HEK293 (cell line): ENCODE results near the gene ABHD3.

Experiments used
- CTCF ChIA-PET: fragments of 350-600 bp; formaldehyde crosslinking; extraction: SDS; loops from one replicate; lab custom pipeline; 2021; ENCODE audit warnings: antibody characterized with exemption; lab: Yijun Ruan, JAX
- POLR2A ChIA-PET: fragments of 300-600 bp; formaldehyde crosslinking; extraction: SDS; loops from one replicate; lab custom pipeline; 2020; ENCODE audit warnings: antibody characterized with exemption, inconsistent platforms; lab: Yijun Ruan, JAX
- H3K27ac ChIP-seq: fragments of 200-500 bp; sonication (Bioruptor generic); 2 replicates; pipeline ENCODE4 v1.5.1; 2014; ENCODE audit warnings: low read depth, low read length, control low read depth, inconsistent platforms; ENCODE audit errors: extremely low read depth
- H3K36me3 ChIP-seq, 2 experiments: fragments of 200-500 bp in 1 of 2; sonication (Bioruptor generic) in 1 of 2; 1 replicate in 1 of 2; 2 replicates in 1 of 2; pipeline ENCODE4 v1.5.1; 2014 to 2017; ENCODE audit warnings: inconsistent platforms in 2 of 2, low read length in 2 of 2; ENCODE audit not compliant: control insufficient read depth in 2 of 2, insufficient read depth in 1 of 2
- H3K4me1 ChIP-seq: fragments of 200-500 bp; sonication (Bioruptor generic); 2 replicates; pipeline ENCODE4 v1.5.1; 2014; ENCODE audit warnings: mild to moderate bottlenecking, low read length, inconsistent platforms; ENCODE audit not compliant: control insufficient read depth, insufficient read depth
- H3K4me3 ChIP-seq: 2 replicates; pipeline ENCODE4 v1.5.1; 2011; ENCODE audit warnings: low read depth, mild to moderate bottlenecking, control low read depth, low read length, moderate library complexity
- H3K9me3 ChIP-seq: fragments of 200-500 bp; sonication (Bioruptor generic); 2 replicates; pipeline ENCODE4 v1.5.1; 2014; ENCODE audit warnings: low read depth, low read length, inconsistent platforms; ENCODE audit not compliant: control insufficient read depth, insufficient read depth
- FEZF1 ChIP-seq: fragments of 450-650 bp; formaldehyde crosslinking; IDR thresholded peaks from 2 replicates; pipeline ENCODE4 v1.5.1; 2016; ENCODE audit warnings: missing biosample characterization, missing genetic modification characterization
- GLIS2 ChIP-seq: fragments of 450-650 bp; formaldehyde crosslinking; IDR thresholded peaks from 2 replicates; pipeline ENCODE4 v1.5.1; 2016; ENCODE audit warnings: missing biosample characterization, missing genetic modification characterization
- HOXC10 ChIP-seq: sonication (generic); formaldehyde crosslinking; IDR thresholded peaks from 2 replicates; pipeline ENCODE4 v1.8.1; 2023; ENCODE audit warnings: mild to moderate bottlenecking, missing genetic modification reagents
- ZBTB1 ChIP-seq: fragments of 450-650 bp; formaldehyde crosslinking; IDR thresholded peaks from 2 replicates; pipeline ENCODE4 v1.5.1; 2016; ENCODE audit warnings: missing biosample characterization, missing genetic modification characterization
- ZBTB7A ChIP-seq: fragments of 450-650 bp; formaldehyde crosslinking; IDR thresholded peaks from 2 replicates; pipeline ENCODE4 v1.5.1; 2016; ENCODE audit warnings: low read depth, missing biosample characterization, missing genetic modification characterization
- ZBTB8A ChIP-seq: fragments of 450-650 bp; formaldehyde crosslinking; IDR thresholded peaks from 2 replicates; pipeline ENCODE4 v1.5.1; 2016; ENCODE audit warnings: missing biosample characterization, missing genetic modification characterization
- ZNF16 ChIP-seq: fragments of 450-650 bp; formaldehyde crosslinking; IDR thresholded peaks from 2 replicates; pipeline ENCODE4 v1.5.1; 2016; ENCODE audit warnings: low read depth, missing biosample characterization, missing genetic modification characterization
- ZNF174 ChIP-seq: fragments of 450-650 bp; formaldehyde crosslinking; IDR thresholded peaks from 2 replicates; pipeline ENCODE4 v1.5.0; 2017; ENCODE audit warnings: missing biosample characterization, mild to moderate bottlenecking, missing genetic modification characterization
- ZNF501 ChIP-seq: fragments of 450-650 bp; formaldehyde crosslinking; IDR thresholded peaks from 2 replicates; pipeline ENCODE4 v1.5.1; 2016; ENCODE audit warnings: missing biosample characterization, missing genetic modification characterization
- ZNF776 ChIP-seq: fragments of 450-650 bp; formaldehyde crosslinking; IDR thresholded peaks from 2 replicates; pipeline ENCODE4 v1.5.0; 2017; ENCODE audit warnings: missing biosample characterization, missing genetic modification characterization, borderline replicate concordance
- ZNF843 ChIP-seq: fragments of 450-650 bp; formaldehyde crosslinking; IDR thresholded peaks from 2 replicates; pipeline ENCODE4 v1.5.1; 2016; ENCODE audit warnings: missing biosample characterization, missing genetic modification characterization
- TF ChIP-seq, protein P1 (sequence below): fragments of 450-650 bp; formaldehyde crosslinking; IDR thresholded peaks from 2 replicates; pipeline ENCODE4 v1.5.1; 2016; ENCODE audit warnings: missing biosample characterization, missing genetic modification characterization
- TF ChIP-seq, protein P2 (sequence below): fragments of 450-650 bp; formaldehyde crosslinking; IDR thresholded peaks from 2 replicates; pipeline ENCODE4 v1.5.1; 2017; ENCODE audit warnings: missing biosample characterization, missing genetic modification characterization
- TF ChIP-seq, protein P3 (sequence below): fragments of 450-650 bp; formaldehyde crosslinking; IDR thresholded peaks from 2 replicates; pipeline ENCODE4 v1.5.1; 2016; ENCODE audit warnings: missing biosample characterization, missing genetic modification characterization, borderline replicate concordance
- TF ChIP-seq, protein P4 (sequence below): fragments of 450-650 bp; formaldehyde crosslinking; optimal IDR thresholded peaks from 2 replicates; pipeline ENCODE3; 2016; ENCODE audit warnings: missing biosample characterization, mild to moderate bottlenecking, missing genetic modification characterization
- TF ChIP-seq, protein P5 (sequence below): fragments of 450-650 bp; formaldehyde crosslinking; IDR thresholded peaks from 2 replicates; pipeline ENCODE4 v1.5.1; 2016; ENCODE audit warnings: missing biosample characterization, missing genetic modification characterization
- TF ChIP-seq, protein P6 (sequence below): fragments of 450-650 bp; formaldehyde crosslinking; IDR thresholded peaks from 2 replicates; pipeline ENCODE4 v1.5.1; 2016; ENCODE audit warnings: missing biosample characterization, missing genetic modification characterization
- TF ChIP-seq, protein P7 (sequence below): fragments of 450-650 bp; formaldehyde crosslinking; IDR thresholded peaks from 2 replicates; pipeline ENCODE4 v1.5.1; 2016; ENCODE audit warnings: missing biosample characterization, missing genetic modification characterization

ABHD3 gene

DNA sequence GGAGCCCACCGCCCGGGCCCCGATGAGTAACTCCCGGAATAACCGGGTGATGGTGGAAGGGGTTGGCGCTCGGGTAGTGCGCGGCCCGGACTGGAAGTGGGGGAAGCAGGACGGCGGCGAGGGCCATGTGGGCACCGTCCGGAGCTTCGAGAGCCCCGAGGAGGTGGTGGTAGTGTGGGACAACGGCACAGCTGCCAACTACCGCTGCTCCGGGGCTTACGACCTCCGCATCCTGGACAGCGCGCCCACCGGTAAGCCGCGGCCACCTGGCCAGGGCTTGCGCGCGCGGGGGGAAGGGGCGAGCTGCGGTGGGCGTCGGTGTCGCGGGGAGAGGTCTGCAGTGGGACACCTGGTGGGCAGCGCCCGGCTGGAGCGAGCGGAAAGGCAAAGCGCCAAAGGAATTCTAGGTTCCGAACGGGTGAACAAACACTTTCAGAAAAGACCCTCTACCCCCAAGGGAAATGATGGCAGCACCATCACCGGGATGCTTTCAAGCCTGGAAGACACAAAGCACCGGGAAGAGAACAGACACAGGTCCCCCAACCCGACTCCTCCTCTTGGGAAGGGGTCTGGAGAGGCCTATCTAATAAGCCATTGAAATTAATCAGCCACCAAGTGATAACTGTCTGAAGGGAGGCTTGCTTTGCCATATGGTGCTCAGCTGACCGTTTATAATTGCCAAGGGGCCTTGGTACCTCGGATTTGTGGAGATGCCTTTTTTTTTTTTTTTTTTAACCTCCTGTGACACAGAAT, 37.2 kb upstream of the ABHD3 start:
- ChIA-PET CTCF (interaction anchor here (1.0 to 1.1 kb wide), 2 partner anchors 78 to 252 kb away, joined by 3 read pairs; no protein-coding TSS in a partner anchor), POLR2A (interaction anchor here (0.5 to 4.5 kb wide), 4 partner anchors 10 to 446 kb away, joined by 3 to 38 read pairs (median 7); partner anchors contain the start of genes ABHD3 and ESCO1)
- Histone ChIP-seq H3K9me3 (no peaks in the 10 kb centered on the region), H3K27ac (peak overlapping the region; percentile 96; the same call in 1 of the 2 replicates), H3K4me3 (peak overlapping the region; percentile 96), H3K4me1 (peaks cover 8% of the 10 kb centered on the region), H3K36me3 (no peaks in the 10 kb centered on the region)
- no peak for TF ChIP-seq ZNF174
- peak; percentile 32; the same call in 1 of the 2 replicates for TF ChIP-seq ZBTB8A (tag by site-specific recombination)
- TF ChIP-seq ZNF843 (tag by site-specific recombination), result 0 out of 2 replicates have a peak, but pooled peaks have one; percentile 27
- no peak for TF ChIP-seq ZNF776
- TF ChIP-seq, protein P1, sequence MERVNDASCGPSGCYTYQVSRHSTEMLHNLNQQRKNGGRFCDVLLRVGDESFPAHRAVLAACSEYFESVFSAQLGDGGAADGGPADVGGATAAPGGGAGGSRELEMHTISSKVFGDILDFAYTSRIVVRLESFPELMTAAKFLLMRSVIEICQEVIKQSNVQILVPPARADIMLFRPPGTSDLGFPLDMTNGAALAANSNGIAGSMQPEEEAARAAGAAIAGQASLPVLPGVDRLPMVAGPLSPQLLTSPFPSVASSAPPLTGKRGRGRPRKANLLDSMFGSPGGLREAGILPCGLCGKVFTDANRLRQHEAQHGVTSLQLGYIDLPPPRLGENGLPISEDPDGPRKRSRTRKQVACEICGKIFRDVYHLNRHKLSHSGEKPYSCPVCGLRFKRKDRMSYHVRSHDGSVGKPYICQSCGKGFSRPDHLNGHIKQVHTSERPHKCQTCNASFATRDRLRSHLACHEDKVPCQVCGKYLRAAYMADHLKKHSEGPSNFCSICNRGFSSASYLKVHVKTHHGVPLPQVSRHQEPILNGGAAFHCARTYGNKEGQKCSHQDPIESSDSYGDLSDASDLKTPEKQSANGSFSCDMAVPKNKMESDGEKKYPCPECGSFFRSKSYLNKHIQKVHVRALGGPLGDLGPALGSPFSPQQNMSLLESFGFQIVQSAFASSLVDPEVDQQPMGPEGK (tag by site-specific recombination), result peak; percentile 16; the same call in 1 of the 2 replicates
- TF ChIP-seq HOXC10 (CRISPR knock-in tag), result no peak
- TF ChIP-seq, protein P2, sequence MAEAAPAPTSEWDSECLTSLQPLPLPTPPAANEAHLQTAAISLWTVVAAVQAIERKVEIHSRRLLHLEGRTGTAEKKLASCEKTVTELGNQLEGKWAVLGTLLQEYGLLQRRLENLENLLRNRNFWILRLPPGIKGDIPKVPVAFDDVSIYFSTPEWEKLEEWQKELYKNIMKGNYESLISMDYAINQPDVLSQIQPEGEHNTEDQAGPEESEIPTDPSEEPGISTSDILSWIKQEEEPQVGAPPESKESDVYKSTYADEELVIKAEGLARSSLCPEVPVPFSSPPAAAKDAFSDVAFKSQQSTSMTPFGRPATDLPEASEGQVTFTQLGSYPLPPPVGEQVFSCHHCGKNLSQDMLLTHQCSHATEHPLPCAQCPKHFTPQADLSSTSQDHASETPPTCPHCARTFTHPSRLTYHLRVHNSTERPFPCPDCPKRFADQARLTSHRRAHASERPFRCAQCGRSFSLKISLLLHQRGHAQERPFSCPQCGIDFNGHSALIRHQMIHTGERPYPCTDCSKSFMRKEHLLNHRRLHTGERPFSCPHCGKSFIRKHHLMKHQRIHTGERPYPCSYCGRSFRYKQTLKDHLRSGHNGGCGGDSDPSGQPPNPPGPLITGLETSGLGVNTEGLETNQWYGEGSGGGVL (tag by site-specific recombination), result no peak
- no peak for TF ChIP-seq ZNF16 (tag by site-specific recombination)
- TF ChIP-seq, protein P3, sequence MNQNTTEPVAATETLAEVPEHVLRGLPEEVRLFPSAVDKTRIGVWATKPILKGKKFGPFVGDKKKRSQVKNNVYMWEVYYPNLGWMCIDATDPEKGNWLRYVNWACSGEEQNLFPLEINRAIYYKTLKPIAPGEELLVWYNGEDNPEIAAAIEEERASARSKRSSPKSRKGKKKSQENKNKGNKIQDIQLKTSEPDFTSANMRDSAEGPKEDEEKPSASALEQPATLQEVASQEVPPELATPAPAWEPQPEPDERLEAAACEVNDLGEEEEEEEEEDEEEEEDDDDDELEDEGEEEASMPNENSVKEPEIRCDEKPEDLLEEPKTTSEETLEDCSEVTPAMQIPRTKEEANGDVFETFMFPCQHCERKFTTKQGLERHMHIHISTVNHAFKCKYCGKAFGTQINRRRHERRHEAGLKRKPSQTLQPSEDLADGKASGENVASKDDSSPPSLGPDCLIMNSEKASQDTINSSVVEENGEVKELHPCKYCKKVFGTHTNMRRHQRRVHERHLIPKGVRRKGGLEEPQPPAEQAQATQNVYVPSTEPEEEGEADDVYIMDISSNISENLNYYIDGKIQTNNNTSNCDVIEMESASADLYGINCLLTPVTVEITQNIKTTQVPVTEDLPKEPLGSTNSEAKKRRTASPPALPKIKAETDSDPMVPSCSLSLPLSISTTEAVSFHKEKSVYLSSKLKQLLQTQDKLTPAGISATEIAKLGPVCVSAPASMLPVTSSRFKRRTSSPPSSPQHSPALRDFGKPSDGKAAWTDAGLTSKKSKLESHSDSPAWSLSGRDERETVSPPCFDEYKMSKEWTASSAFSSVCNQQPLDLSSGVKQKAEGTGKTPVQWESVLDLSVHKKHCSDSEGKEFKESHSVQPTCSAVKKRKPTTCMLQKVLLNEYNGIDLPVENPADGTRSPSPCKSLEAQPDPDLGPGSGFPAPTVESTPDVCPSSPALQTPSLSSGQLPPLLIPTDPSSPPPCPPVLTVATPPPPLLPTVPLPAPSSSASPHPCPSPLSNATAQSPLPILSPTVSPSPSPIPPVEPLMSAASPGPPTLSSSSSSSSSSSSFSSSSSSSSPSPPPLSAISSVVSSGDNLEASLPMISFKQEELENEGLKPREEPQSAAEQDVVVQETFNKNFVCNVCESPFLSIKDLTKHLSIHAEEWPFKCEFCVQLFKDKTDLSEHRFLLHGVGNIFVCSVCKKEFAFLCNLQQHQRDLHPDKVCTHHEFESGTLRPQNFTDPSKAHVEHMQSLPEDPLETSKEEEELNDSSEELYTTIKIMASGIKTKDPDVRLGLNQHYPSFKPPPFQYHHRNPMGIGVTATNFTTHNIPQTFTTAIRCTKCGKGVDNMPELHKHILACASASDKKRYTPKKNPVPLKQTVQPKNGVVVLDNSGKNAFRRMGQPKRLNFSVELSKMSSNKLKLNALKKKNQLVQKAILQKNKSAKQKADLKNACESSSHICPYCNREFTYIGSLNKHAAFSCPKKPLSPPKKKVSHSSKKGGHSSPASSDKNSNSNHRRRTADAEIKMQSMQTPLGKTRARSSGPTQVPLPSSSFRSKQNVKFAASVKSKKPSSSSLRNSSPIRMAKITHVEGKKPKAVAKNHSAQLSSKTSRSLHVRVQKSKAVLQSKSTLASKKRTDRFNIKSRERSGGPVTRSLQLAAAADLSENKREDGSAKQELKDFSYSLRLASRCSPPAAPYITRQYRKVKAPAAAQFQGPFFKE (tag by site-specific recombination), result no peak
- peak; percentile 58 for TF ChIP-seq GLIS2 (tag by site-specific recombination)
- TF ChIP-seq, protein P4, sequence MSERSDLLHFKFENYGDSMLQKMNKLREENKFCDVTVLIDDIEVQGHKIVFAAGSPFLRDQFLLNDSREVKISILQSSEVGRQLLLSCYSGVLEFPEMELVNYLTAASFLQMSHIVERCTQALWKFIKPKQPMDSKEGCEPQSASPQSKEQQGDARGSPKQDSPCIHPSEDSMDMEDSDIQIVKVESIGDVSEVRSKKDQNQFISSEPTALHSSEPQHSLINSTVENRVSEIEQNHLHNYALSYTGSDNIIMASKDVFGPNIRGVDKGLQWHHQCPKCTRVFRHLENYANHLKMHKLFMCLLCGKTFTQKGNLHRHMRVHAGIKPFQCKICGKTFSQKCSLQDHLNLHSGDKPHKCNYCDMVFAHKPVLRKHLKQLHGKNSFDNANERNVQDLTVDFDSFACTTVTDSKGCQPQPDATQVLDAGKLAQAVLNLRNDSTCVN, result peak; percentile 83
- TF ChIP-seq ZBTB1 (tag by site-specific recombination), result no peak
- no peak for TF ChIP-seq FEZF1 (tag by site-specific recombination)
- peak; percentile 47; the same call in 1 of the 2 replicates for TF ChIP-seq ZBTB7A
- TF ChIP-seq, protein P5, sequence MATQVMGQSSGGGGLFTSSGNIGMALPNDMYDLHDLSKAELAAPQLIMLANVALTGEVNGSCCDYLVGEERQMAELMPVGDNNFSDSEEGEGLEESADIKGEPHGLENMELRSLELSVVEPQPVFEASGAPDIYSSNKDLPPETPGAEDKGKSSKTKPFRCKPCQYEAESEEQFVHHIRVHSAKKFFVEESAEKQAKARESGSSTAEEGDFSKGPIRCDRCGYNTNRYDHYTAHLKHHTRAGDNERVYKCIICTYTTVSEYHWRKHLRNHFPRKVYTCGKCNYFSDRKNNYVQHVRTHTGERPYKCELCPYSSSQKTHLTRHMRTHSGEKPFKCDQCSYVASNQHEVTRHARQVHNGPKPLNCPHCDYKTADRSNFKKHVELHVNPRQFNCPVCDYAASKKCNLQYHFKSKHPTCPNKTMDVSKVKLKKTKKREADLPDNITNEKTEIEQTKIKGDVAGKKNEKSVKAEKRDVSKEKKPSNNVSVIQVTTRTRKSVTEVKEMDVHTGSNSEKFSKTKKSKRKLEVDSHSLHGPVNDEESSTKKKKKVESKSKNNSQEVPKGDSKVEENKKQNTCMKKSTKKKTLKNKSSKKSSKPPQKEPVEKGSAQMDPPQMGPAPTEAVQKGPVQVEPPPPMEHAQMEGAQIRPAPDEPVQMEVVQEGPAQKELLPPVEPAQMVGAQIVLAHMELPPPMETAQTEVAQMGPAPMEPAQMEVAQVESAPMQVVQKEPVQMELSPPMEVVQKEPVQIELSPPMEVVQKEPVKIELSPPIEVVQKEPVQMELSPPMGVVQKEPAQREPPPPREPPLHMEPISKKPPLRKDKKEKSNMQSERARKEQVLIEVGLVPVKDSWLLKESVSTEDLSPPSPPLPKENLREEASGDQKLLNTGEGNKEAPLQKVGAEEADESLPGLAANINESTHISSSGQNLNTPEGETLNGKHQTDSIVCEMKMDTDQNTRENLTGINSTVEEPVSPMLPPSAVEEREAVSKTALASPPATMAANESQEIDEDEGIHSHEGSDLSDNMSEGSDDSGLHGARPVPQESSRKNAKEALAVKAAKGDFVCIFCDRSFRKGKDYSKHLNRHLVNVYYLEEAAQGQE (tag by site-specific recombination), result peak; percentile 55
- 0 out of 2 replicates have a peak, but pooled peaks have one; percentile 32 for TF ChIP-seq ZNF501 (tag by site-specific recombination)
- TF ChIP-seq, protein P6, sequence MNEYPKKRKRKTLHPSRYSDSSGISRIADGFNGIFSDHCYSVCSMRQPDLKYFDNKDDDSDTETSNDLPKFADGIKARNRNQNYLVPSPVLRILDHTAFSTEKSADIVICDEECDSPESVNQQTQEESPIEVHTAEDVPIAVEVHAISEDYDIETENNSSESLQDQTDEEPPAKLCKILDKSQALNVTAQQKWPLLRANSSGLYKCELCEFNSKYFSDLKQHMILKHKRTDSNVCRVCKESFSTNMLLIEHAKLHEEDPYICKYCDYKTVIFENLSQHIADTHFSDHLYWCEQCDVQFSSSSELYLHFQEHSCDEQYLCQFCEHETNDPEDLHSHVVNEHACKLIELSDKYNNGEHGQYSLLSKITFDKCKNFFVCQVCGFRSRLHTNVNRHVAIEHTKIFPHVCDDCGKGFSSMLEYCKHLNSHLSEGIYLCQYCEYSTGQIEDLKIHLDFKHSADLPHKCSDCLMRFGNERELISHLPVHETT (tag by site-specific recombination), result no peak
- TF ChIP-seq, protein P7, sequence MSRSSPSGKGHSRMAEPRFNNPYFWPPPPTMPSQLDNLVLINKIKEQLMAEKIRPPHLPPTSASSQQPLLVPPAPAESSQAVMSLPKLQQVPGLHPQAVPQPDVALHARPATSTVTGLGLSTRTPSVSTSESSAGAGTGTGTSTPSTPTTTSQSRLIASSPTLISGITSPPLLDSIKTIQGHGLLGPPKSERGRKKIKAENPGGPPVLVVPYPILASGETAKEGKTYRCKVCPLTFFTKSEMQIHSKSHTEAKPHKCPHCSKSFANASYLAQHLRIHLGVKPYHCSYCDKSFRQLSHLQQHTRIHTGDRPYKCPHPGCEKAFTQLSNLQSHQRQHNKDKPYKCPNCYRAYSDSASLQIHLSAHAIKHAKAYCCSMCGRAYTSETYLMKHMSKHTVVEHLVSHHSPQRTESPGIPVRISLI (tag by site-specific recombination), result 0 out of 2 replicates have a peak, but pooled peaks have one; percentile 29
